Immature natural killer cell (primary cell): ENCODE results near the gene MT2A. TPM values are rescaled to one million over a fixed set of nuclear protein-coding genes. Genes with fewer than 3 reads are reported as not detected.
"Not testable (repeated sequence)": the region's sequence is repeated elsewhere in the genome, so short reads cannot be mapped to it uniquely, and the experiment has no call there.

Experiments
- DNase-seq, 3 donors: peaks; one replicate each; pipeline ENCODE4 v3.0.0; 2022; ENCODE audit warnings: mixed read lengths in 1 of 3
- H3K27ac Mint-ChIP-seq, 6 donors: one replicate each; pipeline ENCODE4 v1.8.0; 2020; ENCODE audit warnings: mixed read lengths in 6 of 6, mild to moderate bottlenecking in 5 of 6, inconsistent platforms in 4 of 6, moderate library complexity in 3 of 6
- H3K27me3 Mint-ChIP-seq, 3 donors: one replicate each; pipeline ENCODE4 v1.8.0; 2020 to 2021; ENCODE audit warnings: low read depth in 3 of 3, mild to moderate bottlenecking in 3 of 3, mixed read lengths in 3 of 3, moderate library complexity in 3 of 3, inconsistent platforms in 1 of 3
- H3K36me3 Mint-ChIP-seq, 3 donors: one replicate each; pipeline ENCODE4 v1.8.0; 2020; ENCODE audit warnings: mixed read lengths in 3 of 3, inconsistent platforms in 2 of 3, mild to moderate bottlenecking in 2 of 3
- H3K4me1 Mint-ChIP-seq, 2 donors: one replicate each; pipeline ENCODE4 v1.8.0; 2020; ENCODE audit warnings: inconsistent platforms in 2 of 2, mild to moderate bottlenecking in 2 of 2, mixed read lengths in 2 of 2, moderate library complexity in 1 of 2
- H3K4me3 Mint-ChIP-seq, 5 donors: one replicate each; pipeline ENCODE4 v1.8.0; 2020; ENCODE audit warnings: mild to moderate bottlenecking in 5 of 5, mixed read lengths in 5 of 5, inconsistent platforms in 3 of 5, moderate library complexity in 3 of 5
- H3K9me3 Mint-ChIP-seq, 6 donors: one replicate each; pipeline ENCODE4 v1.8.0; 2020; ENCODE audit warnings: mild to moderate bottlenecking in 6 of 6, mixed read lengths in 6 of 6, inconsistent platforms in 4 of 6, moderate library complexity in 3 of 6
- polyA plus RNA-seq, 3 donors: library from polyadenylated mRNA; unstranded; fragments of 300-500 nt; fragmentation: Illumina TruSeq; gene quantifications; one replicate each; pipeline ENCODE4 v1.2.3, GENCODE V29; 2021

MT2A gene
- polyA plus RNA-seq, 3 donors from 2014 or later = 139 to 321 (median 313) TPM

DNA sequence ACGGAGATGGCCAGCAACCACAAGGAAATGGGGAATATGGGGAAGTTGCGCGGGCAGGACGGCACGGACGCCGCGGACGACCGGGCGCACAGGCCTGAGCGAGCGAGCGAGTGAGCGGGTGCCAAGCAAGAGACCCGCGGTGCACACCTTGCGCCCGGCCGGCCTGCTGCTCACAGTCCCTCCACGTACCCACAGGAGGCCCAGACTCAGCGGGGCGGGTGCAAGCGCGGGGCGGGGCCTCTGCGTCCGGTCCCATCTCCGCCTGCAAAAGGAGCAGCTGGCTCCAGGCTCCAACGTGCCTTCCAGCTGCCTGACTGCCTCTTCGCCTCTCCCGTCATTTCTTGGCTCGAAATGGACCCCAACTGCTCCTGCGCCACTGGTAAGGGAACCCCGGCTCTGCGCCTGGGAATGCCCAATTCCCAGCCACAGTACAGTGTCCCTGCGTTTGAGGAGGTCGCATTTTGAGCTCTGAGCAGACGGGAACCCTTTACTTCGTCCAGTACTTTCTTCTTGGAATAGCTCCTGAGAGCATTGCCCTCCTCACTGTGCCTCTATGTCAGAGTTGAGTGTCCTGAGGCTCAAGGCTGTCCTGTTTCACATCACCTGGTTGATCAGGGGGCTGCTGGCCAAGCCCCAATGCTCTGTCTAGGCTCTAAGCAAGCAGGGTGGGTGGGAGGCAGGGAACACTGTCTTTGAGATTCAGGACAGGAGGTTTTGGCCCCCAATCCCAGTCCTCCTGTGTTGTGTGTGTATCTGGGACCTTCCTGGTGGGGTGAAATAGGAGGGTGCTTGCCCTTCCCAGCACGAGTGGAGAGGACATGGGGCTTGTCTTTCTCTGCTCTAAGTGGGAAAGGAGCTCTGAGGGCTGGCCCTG lies 9.1 kb downstream of the MT2A start:
- Mint-ChIP-seq H3K27ac (no peak overlapping the region), H3K9me3 (no peaks in the 10 kb centered on the region), H3K27me3 (peaks cover 0 to 19% (median 10%) of the 10 kb centered on the region in 3 donors), H3K36me3 (no peaks in the 10 kb centered on the region), H3K4me1 (peaks cover 10 to 11% of the 10 kb centered on the region in 2 donors), H3K4me3 (peak overlapping the region; percentile 36 to 69 (median 47))
- DNase-seq = peak in 1 of 3 donors; percentile 35

DNA sequence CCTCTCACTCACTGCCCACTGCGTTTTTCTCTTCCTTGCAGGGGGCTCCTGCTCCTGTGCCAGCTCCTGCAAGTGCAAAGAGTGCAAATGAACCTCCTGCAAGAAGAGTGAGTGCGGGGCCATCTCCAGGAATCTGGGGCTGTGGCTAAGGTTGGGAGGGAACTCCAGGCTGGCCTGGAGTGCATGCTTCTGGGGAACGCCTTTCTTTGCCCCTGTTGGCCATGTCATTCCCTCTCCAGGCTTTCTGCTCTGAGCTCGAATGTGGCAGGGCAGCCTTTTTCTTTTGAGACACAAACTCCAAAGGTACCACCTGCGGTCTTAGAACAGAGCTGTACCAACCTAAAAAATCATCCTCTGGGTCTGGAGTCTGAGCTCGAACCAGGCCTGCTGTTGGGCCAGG lies 9.8 kb downstream of the MT2A start:
- H3K4me3 Mint-ChIP-seq = peak overlapping the region in 1 of 5 donors; percentile 3
- no peaks in the 10 kb centered on the region for H3K36me3 Mint-ChIP-seq
- H3K27ac Mint-ChIP-seq = no peak overlapping the region
- H3K27me3 Mint-ChIP-seq = peaks cover 0 to 21% (median 10%) of the 10 kb centered on the region in 3 donors
- DNase-seq = no peak
- peaks cover 10 to 11% of the 10 kb centered on the region in 2 donors for H3K4me1 Mint-ChIP-seq
- H3K9me3 Mint-ChIP-seq = no peaks in the 10 kb centered on the region

DNA sequence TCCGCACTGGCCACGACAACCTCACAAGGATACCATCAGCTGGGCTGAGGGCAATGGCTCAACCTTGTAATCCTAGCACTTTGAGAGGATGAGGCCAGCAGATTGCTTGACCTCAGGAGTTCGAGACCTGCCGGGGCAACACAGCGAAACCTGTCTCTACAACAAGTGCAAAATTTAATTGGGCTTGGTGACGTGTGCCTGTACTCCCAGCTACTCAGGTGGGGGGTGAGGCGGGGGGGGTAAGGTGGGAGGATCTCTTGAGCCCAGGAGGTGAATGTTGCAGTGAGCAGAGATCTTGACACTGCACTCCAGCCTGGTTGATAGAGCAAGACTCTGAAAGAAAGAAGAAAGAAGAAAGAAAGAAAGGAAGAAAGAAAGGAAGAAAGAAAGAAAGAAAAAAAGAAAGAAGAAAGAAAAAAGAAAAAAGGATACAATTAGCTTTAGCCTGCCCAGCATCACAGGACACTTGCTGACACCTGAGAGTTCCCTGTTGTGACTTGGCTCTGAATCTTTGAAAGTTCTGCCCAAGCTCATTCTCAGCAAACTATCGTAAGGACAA lies 12.0 kb downstream of the MT2A start:
- no peak overlapping the region for H3K4me3 Mint-ChIP-seq
- DNase-seq = no peak
- H3K4me1 Mint-ChIP-seq = peaks cover 16 to 20% of the 10 kb centered on the region in 2 donors
- no peaks in the 10 kb centered on the region for H3K36me3 Mint-ChIP-seq
- peaks cover 6 to 23% (median 18%) of the 10 kb centered on the region in 3 donors for H3K27me3 Mint-ChIP-seq
- no peak overlapping the region for H3K27ac Mint-ChIP-seq
- H3K9me3 Mint-ChIP-seq = peaks cover 0 to 2% (median 0%) of the 10 kb centered on the region in 6 donors

DNA sequence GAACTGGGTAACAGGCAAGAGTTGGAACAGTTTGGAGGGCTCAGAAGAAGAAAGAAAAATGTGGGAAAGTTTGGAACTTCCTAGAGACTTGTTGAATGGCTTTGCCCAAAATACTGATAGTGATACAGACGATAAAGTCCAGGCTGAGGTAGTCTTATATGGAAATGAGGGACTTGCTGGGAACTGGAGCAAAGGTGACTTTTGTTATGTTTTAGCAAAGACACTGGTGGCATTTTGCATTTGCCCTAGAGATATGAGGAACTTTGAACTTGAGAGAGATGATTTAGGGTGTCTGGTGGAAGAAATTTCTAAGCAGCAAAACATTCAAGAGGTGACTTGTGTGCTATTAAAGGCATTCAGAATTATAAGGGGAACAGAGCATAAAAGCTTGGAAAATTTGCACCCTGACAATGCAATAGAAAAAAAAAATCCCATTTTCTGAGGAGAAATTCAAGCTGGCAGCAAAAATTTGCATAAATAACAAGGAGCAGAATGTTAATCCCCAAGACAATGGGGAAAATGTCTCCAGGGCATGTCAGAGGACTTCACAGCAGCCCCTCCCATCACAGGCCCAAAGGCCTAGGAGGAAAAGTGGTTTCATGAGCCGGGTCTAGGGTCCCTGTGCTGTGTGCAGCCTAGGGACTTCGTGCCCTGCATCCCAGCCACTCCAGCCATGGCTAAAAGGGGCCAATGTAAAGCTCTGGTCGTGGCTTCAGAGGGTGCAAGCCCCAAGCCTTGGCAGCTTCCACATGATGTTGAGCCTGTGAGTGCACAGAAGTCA lies 13.5 kb downstream of the MT2A start:
- H3K4me1 Mint-ChIP-seq = peaks cover 15 to 20% of the 10 kb centered on the region in 2 donors
- peaks cover 12 to 24% (median 18%) of the 10 kb centered on the region in 3 donors for H3K27me3 Mint-ChIP-seq
- DNase-seq, H3K27ac Mint-ChIP-seq, H3K36me3 Mint-ChIP-seq, H3K9me3 Mint-ChIP-seq, H3K4me3 Mint-ChIP-seq: not testable (repeated sequence)

DNA sequence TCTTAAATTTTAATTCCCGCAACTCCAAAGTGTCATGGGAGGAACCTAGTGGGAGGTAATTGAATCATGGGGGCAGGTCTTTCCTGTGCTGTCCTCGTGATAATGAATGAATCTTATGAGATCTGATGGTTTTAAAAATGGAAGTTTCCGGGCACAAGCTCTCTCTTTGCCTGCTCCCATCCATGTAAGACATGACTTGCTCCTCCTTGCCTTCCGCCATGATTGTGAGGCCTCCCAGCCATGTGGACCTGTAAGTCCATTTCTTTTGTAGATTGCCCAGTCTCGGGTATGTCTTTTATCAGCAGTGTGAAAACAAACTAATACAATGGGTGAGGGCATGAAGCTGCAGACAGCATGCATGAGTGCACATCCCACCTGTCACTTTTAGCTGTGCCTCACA lies 14.8 kb downstream of the MT2A start:
- H3K9me3 Mint-ChIP-seq, H3K36me3 Mint-ChIP-seq, DNase-seq, H3K4me3 Mint-ChIP-seq, H3K27ac Mint-ChIP-seq: not testable (repeated sequence)
- H3K27me3 Mint-ChIP-seq = peaks cover 12 to 18% (median 15%) of the 10 kb centered on the region in 3 donors
- peaks cover 10 to 12% of the 10 kb centered on the region in 2 donors for H3K4me1 Mint-ChIP-seq

DNA sequence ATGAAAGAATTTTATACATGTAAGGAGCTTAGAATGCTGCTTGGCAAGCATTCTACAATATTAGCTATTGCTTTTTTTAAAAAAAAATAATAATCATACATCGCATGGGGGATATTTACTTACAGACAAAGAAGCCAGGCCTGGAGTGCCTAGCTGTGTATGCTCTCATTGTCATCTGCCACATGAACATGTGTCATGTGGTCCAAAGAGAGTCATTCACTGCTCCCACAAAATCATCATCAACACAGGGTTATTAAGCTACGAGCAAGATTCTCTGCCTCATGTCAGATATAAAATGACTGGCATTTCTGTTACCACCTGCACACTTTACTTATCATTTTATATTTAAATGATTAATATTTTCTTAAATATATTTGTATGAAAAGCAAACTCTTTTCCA lies 15.3 kb downstream of the MT2A start:
- peaks cover 12 to 17% (median 15%) of the 10 kb centered on the region in 3 donors for H3K27me3 Mint-ChIP-seq
- H3K27ac Mint-ChIP-seq = no peak overlapping the region
- no peaks in the 10 kb centered on the region for H3K36me3 Mint-ChIP-seq
- H3K4me3 Mint-ChIP-seq = no peak overlapping the region
- peaks cover 0 to 2% (median 0%) of the 10 kb centered on the region in 6 donors for H3K9me3 Mint-ChIP-seq
- DNase-seq = no peak
- H3K4me1 Mint-ChIP-seq = peaks cover 10 to 12% of the 10 kb centered on the region in 2 donors

DNA sequence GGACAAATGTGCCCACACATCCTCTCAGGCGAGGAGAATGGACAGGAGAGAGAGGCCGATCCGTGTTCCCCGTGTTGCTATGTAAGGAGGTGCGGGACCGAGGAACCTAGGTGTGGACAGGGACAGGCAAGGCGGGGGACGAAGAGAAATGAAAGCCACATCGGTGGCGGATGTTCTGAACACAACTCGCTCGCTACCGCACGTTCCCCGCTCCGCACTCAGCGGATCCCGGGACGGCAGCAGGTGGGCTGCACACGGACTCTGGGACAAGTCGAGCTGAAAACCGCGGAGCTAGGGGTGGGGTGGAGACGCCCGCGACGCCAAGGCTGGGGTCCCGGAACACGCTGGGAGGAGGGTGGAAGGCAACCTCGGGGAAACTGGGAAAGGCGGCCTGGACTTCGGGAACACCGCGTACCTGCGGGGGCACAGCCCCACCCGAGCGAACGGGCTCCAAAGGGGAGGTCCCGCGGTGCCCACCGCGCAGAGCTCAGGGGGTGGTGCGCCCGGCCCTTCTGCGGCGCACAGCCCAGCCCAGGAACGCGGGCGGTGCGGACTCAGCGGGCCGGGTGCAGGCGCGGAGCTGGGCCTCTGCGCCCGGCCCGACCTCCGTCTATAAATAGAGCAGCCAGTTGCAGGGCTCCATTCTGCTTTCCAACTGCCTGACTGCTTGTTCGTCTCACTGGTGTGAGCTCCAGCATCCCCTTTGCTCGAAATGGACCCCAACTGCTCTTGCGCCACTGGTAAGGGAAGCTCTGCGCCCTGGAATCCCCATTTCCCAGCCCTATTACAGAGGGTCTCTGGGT lies 17.0 kb downstream of the MT2A start, which contains the start of gene MT1E:
Gene MT1E, plus strand, starts transcription at position 642 of the 803 bp plus-strand sequence. Its CDS starts 71 bp downstream, at position 713.
- H3K36me3 Mint-ChIP-seq = no peaks in the 10 kb centered on the region
- peaks cover 0 to 2% (median 0%) of the 10 kb centered on the region in 6 donors for H3K9me3 Mint-ChIP-seq
- peak within 1 kb of the TSS; percentile 72 to 89 (median 83) for H3K4me3 Mint-ChIP-seq
- peaks cover 10 to 17% (median 12%) of the 10 kb centered on the region in 3 donors for H3K27me3 Mint-ChIP-seq
- H3K27ac Mint-ChIP-seq = peak within 1 kb of the TSS in 1 of 6 donors; percentile 77
- peaks cover 10 to 12% of the 10 kb centered on the region in 2 donors for H3K4me1 Mint-ChIP-seq
- DNase-seq = peak in 2 of 3 donors; percentile 10 to 29

DNA sequence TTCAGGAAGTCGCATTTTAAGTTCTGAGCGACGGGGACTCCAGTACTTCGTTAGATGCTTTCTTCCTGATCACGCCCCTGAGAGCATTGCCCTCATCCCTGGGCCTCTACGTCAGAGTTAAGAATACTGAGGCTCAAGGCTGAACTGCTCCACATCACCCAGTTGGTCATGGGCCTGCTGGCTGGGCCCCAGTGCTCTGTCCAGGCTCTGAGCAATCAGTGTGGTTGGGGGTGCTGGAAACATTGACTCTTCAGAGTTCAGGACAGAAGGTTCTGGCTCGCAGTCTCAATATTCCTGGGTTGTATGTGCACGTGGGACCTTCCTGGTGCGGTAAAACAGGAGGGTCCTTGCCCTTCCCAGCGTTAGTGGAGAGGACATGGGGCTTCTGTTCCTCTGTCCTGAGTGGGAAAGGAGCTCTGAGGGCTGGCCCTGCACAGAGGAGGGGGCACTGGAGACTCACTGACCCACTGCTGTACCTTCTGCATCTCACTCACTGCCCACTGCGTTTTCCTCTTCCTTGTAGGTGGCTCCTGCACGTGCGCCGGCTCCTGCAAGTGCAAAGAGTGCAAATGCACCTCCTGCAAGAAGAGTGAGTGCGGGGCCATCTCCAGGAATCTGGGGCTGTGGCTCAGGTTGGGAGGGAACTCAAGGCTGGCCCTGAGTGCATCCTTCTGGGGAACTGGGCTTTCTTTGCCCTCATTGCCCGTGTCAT lies 17.7 kb downstream of the MT2A start:
- Mint-ChIP-seq H3K9me3 (peaks cover 0 to 2% (median 0%) of the 10 kb centered on the region in 6 donors), H3K36me3 (no peaks in the 10 kb centered on the region), H3K27me3 (peaks cover 10 to 16% (median 13%) of the 10 kb centered on the region in 3 donors), H3K4me3 (peak overlapping the region; percentile 44 to 77 (median 62)), H3K27ac (no peak overlapping the region), H3K4me1 (peaks cover 10 to 12% of the 10 kb centered on the region in 2 donors)
- DNase-seq = no peak

DNA sequence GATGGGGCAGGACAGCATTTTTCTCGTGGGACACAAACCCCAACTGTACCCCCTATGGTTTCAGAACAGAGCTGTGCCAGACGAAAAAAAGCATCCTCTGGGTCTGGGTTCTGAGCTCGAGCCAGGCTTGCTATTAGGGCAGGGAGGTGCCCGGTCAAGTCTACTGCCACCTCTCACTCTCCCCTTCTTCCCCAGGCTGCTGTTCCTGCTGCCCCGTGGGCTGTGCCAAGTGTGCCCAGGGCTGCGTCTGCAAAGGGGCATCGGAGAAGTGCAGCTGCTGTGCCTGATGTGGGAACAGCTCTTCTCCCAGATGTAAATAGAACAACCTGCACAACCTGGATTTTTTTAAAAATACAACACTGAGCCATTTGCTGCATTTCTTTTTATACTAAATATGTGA lies 18.3 kb downstream of the MT2A start:
- peaks cover 10 to 19% (median 16%) of the 10 kb centered on the region in 3 donors for H3K27me3 Mint-ChIP-seq

DNA sequence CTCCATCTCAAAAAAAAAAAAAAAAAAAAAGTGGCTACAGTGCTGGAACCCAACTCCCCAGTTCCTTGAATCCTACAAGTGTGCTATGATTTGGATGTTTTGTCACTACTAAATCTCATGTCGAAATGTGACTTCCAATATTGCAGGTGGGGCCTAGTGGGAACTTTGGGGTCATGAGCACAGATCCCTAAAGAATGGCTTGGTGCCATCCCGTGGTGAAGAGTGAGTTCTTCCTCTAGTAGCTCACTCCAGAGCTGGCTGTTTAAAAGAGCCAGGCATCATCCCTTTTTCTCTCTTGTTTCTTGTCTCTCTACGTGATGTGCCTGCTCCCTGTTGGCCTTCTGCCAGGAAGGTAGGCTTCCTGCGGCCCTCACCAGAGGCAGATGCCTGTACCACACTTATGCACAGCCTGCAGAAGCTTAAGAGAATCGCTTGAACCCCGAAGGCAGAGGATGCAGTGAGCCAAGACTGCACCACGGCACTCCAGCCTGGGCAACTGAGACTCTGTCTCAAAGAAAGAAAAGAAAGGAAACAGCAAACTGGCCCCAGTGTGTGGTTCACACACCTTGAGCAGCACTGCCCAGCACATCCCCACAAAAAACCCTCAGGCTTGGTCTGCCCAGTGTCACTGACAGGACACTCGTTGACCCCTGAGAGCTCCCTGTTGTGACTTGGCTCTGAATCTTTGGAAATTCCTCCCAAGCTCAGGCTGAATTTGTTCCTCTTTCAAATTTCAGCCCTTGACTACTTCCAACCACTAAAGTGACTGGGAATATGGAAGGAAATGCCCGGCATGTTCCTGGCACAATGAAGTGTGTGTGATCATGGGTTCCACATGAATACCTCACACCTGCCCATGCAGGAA lies 20.3 kb downstream of the MT2A start:
- Mint-ChIP-seq H3K27ac (no peak overlapping the region), H3K9me3 (peaks cover 0 to 2% (median 0%) of the 10 kb centered on the region in 6 donors)

More for the DNA sequence above, 18.3 kb downstream of the MT2A start:
- Mint-ChIP-seq H3K9me3 (peaks cover 0 to 2% (median 0%) of the 10 kb centered on the region in 6 donors), H3K27ac (no peak overlapping the region), H3K4me1 (peaks cover 13 to 16% of the 10 kb centered on the region in 2 donors), H3K4me3 (no peak overlapping the region), H3K36me3 (no peaks in the 10 kb centered on the region)
- DNase-seq = no peak

DNA sequence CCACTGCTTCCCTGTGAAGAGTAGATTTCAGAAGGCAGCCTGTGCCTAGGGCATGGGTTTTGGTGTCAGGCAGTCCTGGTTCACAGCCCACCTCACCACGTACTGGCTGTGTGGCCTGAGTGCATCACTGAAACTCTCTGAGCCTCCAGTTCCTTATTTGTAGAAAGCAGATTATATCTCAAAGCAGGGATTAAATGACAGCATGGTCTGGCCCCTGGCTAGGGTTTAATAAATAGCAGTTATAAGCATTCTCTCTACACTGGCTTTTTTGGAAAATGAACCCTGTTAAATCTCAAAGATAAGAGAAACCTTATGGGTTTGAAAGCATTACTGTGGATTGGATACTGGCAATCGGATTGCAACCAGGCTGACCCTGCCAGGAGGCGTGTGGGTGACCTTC lies 21.1 kb downstream of the MT2A start:
- no peak for DNase-seq
- H3K27me3 Mint-ChIP-seq = peaks cover 15 to 31% (median 25%) of the 10 kb centered on the region in 3 donors
- no peaks in the 10 kb centered on the region for H3K36me3 Mint-ChIP-seq
- no peak overlapping the region for H3K27ac Mint-ChIP-seq
- no peak overlapping the region for H3K4me3 Mint-ChIP-seq
- H3K9me3 Mint-ChIP-seq = peaks cover 0 to 2% (median 0%) of the 10 kb centered on the region in 6 donors
- peaks cover 12 to 24% of the 10 kb centered on the region in 2 donors for H3K4me1 Mint-ChIP-seq

More for the DNA sequence above, 20.3 kb downstream of the MT2A start:
- no peak for DNase-seq
- Mint-ChIP-seq H3K27me3 (peaks cover 15 to 26% (median 22%) of the 10 kb centered on the region in 3 donors), H3K36me3 (no peaks in the 10 kb centered on the region), H3K4me1 (peaks cover 16 to 24% of the 10 kb centered on the region in 2 donors), H3K4me3 (no peak overlapping the region)
